Endothelial cell of umbilical vein (primary cell): ENCODE measurements around the gene PARP1.

ENCODE experiments used
- CTCF ChIP-seq, 2 donors: IDR thresholded peaks; 1 replicate in 1 of 2; 2 replicates in 1 of 2; pipeline ENCODE4 v1.5.1; 2011; ENCODE audit warnings: low read length in 2 of 2, mild to moderate bottlenecking in 2 of 2, moderate library complexity in 2 of 2, control low read depth in 1 of 2, inconsistent platforms in 1 of 2, low read depth in 1 of 2; ENCODE audit not compliant: insufficient read depth in 1 of 2; ENCODE audit errors: extremely low read depth in 1 of 2
- EZH2 ChIP-seq: IDR thresholded peaks from 2 replicates; pipeline ENCODE4 v1.6.1; 2012; ENCODE audit warnings: borderline replicate concordance, low read depth, mild to moderate bottlenecking, moderate library complexity, low read length, inconsistent platforms; ENCODE audit not compliant: severe bottlenecking
- MAX ChIP-seq: IDR thresholded peaks from 2 replicates; pipeline ENCODE4 v1.6.1; 2011; ENCODE audit not compliant: insufficient read depth, insufficient read length
- MYC ChIP-seq: IDR thresholded peaks from one replicate; pipeline ENCODE4 v1.6.1; 2011; ENCODE audit warnings: mild to moderate bottlenecking, low read depth, low read length
- POLR2A ChIP-seq: IDR thresholded peaks from 2 replicates; pipeline ENCODE4 v1.6.1; 2012; ENCODE audit warnings: low read depth, mild to moderate bottlenecking, control low read depth, low read length
- POLR2AphosphoS5 ChIP-seq: IDR thresholded peaks from 2 replicates; pipeline ENCODE4 v1.6.1; 2012; ENCODE audit warnings: low read depth, mild to moderate bottlenecking, control low read depth, low read length, moderate library complexity; ENCODE audit not compliant: insufficient read depth

- TF ChIP-seq POLR2A (no peak), CTCF (IDR thresholded peaks at IDR 0.05; ENCODE audit: extremely low read depth in 1 of 2, insufficient read depth in 1 of 2, low read depth in 1 of 2, low read length in 2 of 2) (no peak), EZH2 (no peak), MAX (no peak), POLR2AphosphoS5 (no peak), MYC (no peak)
Observed at GRCh38 chr1:226372885-226373284, 35.0 kb downstream of the PARP1 start.
